ENCODE measurements around the gene R3HDM2. TPM values are rescaled to one million over a fixed set of nuclear protein-coding genes. Genes with fewer than 3 reads are reported as not detected.
"Not testable (repeated sequence)": the region's sequence is repeated elsewhere in the genome, so short reads cannot be mapped to it uniquely, and the experiment has no call there.

The R3HDM2 gene
- total and polyA plus RNA-seq, 4 donors, result 7.4 to 28.9 (median 15.1) TPM

DNA sequence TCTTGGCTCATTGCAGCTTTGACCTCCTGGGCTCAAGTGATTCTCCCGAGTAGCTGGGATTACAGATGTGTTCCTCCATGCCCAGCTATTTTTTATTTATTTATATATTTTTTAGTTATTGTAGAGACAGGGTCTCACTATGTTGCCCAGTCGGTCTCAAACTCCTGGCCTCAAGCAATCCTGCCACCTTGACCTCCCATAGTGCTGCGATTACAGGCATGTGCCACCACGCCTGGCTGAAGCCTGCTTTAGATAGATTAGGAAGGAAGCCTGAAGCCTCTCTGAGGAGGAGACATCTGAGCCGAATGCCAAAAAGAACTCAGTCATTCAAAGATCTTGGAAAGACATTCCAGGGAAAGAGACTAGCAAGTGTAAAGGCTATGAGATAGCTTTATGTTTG, 13.9 kb upstream of the R3HDM2 start:
- no peak for DNase-seq (ENCODE audit: low spot score)
- Histone ChIP-seq H3K27me3 (ENCODE audit: control insufficient read depth in 4 of 4, insufficient read depth in 4 of 4, low read length in 3 of 4) (no peaks in the 10 kb centered on the region), H3K27ac (ENCODE audit: low read depth in 1 of 2, low read length in 2 of 2) (no peak overlapping the region), H3K36me3 (ENCODE audit: control insufficient read depth in 4 of 4, insufficient read depth in 3 of 4, low read depth in 1 of 4, low read length in 3 of 4) (peaks cover 0 to 18% (median 6%) of the 10 kb centered on the region in 4 donors), H3K4me1 (ENCODE audit: control insufficient read depth in 4 of 4, insufficient read depth in 4 of 4, low read length in 3 of 4) (peaks cover 0 to 27% (median 17%) of the 10 kb centered on the region in 4 donors), H3K9ac (ENCODE audit: low read depth in 1 of 2, low read length in 2 of 2) (no peak overlapping the region), H3K9me3 (ENCODE audit: control insufficient read depth in 4 of 4, low read length in 3 of 4) (no peaks in the 10 kb centered on the region), H3K4me3 (ENCODE audit: low read depth in 1 of 3, low read length in 3 of 3) (no peak overlapping the region)
- 83% methylated on average over 5 of the region's 5 CpGs for WGBS
- TF ChIP-seq, protein P1, sequence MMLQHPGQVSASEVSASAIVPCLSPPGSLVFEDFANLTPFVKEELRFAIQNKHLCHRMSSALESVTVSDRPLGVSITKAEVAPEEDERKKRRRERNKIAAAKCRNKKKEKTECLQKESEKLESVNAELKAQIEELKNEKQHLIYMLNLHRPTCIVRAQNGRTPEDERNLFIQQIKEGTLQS (IDR thresholded peaks at IDR 0.05), result no peak
- TF ChIP-seq, protein P2, sequence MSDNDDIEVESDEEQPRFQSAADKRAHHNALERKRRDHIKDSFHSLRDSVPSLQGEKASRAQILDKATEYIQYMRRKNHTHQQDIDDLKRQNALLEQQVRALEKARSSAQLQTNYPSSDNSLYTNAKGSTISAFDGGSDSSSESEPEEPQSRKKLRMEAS (IDR thresholded peaks at IDR 0.05), result no peak
- TF ChIP-seq HNF4G (IDR thresholded peaks at IDR 0.05), result no peak
- TF ChIP-seq, protein P3, sequence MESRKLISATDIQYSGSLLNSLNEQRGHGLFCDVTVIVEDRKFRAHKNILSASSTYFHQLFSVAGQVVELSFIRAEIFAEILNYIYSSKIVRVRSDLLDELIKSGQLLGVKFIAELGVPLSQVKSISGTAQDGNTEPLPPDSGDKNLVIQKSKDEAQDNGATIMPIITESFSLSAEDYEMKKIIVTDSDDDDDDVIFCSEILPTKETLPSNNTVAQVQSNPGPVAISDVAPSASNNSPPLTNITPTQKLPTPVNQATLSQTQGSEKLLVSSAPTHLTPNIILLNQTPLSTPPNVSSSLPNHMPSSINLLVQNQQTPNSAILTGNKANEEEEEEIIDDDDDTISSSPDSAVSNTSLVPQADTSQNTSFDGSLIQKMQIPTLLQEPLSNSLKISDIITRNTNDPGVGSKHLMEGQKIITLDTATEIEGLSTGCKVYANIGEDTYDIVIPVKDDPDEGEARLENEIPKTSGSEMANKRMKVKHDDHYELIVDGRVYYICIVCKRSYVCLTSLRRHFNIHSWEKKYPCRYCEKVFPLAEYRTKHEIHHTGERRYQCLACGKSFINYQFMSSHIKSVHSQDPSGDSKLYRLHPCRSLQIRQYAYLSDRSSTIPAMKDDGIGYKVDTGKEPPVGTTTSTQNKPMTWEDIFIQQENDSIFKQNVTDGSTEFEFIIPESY (IDR thresholded peaks at IDR 0.05), result no peak
- TF ChIP-seq NR2F2 (IDR thresholded peaks at IDR 0.05), result no peak
- no peak for TF ChIP-seq REST (IDR thresholded peaks at IDR 0.05)
- TF ChIP-seq FOXA2 (IDR thresholded peaks at IDR 0.05), result no peak

DNA sequence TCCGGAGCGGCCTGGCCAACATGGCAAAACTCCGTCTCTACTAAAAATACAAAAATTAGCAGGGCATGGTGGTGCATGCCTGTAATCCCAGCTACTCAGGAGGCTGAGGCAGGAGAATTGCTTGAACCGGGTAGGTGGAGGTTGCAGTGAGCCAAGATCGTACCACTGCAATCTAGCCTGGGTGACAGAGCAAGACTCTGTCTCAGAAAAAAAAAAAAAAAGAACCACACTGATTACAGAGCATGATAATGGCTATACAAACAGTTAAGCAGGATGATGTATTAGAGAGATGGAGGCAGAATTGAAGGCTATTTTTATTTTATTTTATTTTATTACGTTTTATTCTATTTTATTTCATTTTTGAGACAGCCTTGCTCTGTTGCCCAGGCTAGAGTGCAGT, 13.5 kb upstream of the R3HDM2 start:
- Histone ChIP-seq H3K27ac (ENCODE audit: low read depth in 1 of 2, low read length in 2 of 2) (peak overlapping the region in 1 of 2 donors; percentile 5), H3K36me3 (ENCODE audit: control insufficient read depth in 4 of 4, insufficient read depth in 3 of 4, low read depth in 1 of 4, low read length in 3 of 4) (peaks cover 0 to 18% (median 5%) of the 10 kb centered on the region in 4 donors), H3K4me1 (ENCODE audit: control insufficient read depth in 4 of 4, insufficient read depth in 4 of 4, low read length in 3 of 4) (peaks cover 0 to 27% (median 14%) of the 10 kb centered on the region in 4 donors)
- not testable (repeated sequence) for H3K9ac ChIP-seq (ENCODE audit: low read depth in 1 of 2, low read length in 2 of 2); H3K4me3 ChIP-seq (ENCODE audit: low read depth in 1 of 3, low read length in 3 of 3); DNase-seq (ENCODE audit: low spot score); H3K9me3 ChIP-seq (ENCODE audit: control insufficient read depth in 4 of 4, low read length in 3 of 4); H3K27me3 ChIP-seq (ENCODE audit: control insufficient read depth in 4 of 4, insufficient read depth in 4 of 4, low read length in 3 of 4)
- 85% methylated on average over 6 of the region's 6 CpGs for WGBS

GRCh38 chr12:57441846-57442427, 11.1 kb upstream of the R3HDM2 start:
- Histone ChIP-seq H3K9me3 (ENCODE audit: control insufficient read depth in 4 of 4, low read length in 3 of 4) (no peaks in the 10 kb centered on the region), H3K27ac (ENCODE audit: low read depth in 1 of 2, low read length in 2 of 2) (no peak overlapping the region), H3K4me3 (ENCODE audit: low read depth in 1 of 3, low read length in 3 of 3) (no peak overlapping the region), H3K9ac (ENCODE audit: low read depth in 1 of 2, low read length in 2 of 2) (no peak overlapping the region), H3K36me3 (ENCODE audit: control insufficient read depth in 4 of 4, insufficient read depth in 3 of 4, low read depth in 1 of 4, low read length in 3 of 4) (peaks cover 0 to 18% (median 4%) of the 10 kb centered on the region in 4 donors), H3K27me3 (ENCODE audit: control insufficient read depth in 4 of 4, insufficient read depth in 4 of 4, low read length in 3 of 4) (no peaks in the 10 kb centered on the region), H3K4me1 (ENCODE audit: control insufficient read depth in 4 of 4, insufficient read depth in 4 of 4, low read length in 3 of 4) (peaks cover 0 to 32% (median 18%) of the 10 kb centered on the region in 4 donors)
- DNase-seq (ENCODE audit: low spot score), result no peak
- WGBS, result 88% methylated on average over 1 of the region's 1 CpG
- TF ChIP-seq NR2F2 (IDR thresholded peaks at IDR 0.05) (no peak), HNF4G (IDR thresholded peaks at IDR 0.05) (no peak), EGR1 (IDR thresholded peaks at IDR 0.05; ENCODE audit: low read depth in 2 of 2) (no peak), FOXA1 (IDR thresholded peaks at IDR 0.05) (no peak), RAD21 (IDR thresholded peaks at IDR 0.05) (no peak), SP1 (IDR thresholded peaks at IDR 0.05) (no peak), GABPA (IDR thresholded peaks at IDR 0.05 in 1 of 2, conservative IDR thresholded peaks at IDR 0.05 in 1 of 2) (no peak), JUND (IDR thresholded peaks at IDR 0.05) (no peak), FOXA2 (IDR thresholded peaks at IDR 0.05) (no peak), HNF4A (conservative IDR thresholded peaks at IDR 0.05) (no peak), REST (IDR thresholded peaks at IDR 0.05) (no peak)
- TF ChIP-seq, protein P3 (IDR thresholded peaks at IDR 0.05), result no peak
- TF ChIP-seq, protein P1 (IDR thresholded peaks at IDR 0.05), result no peak

Measured in liver (tissue), 9 donors.